ENCODE results near the gene TLR2.

TLR2 gene

DNA sequence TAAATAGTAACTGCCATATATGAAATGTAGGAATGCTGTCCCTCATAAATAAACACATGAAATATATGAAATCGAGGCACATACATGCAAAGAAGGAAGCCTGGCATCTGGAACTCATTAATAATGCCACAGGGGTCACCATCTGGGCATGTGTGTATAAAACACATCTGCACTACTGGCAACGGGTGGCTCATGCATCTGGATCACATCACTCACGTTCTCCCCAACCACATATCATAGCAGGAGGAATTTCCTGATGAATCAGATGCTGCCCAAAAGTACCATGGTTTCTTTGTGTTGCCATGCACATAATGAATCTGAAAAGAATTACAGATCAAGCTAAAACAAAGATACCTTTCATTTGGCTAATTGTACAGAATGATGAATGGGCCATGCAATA, 47.2 kb downstream of the TLR2 start:
- no peak for TF ChIP-seq ZNF274 (IDR thresholded peaks at IDR 0.05; ENCODE audit: low read depth, low read length)
- H3K4me3 ChIP-seq (ENCODE audit: low read length) = no peak overlapping the region

DNA sequence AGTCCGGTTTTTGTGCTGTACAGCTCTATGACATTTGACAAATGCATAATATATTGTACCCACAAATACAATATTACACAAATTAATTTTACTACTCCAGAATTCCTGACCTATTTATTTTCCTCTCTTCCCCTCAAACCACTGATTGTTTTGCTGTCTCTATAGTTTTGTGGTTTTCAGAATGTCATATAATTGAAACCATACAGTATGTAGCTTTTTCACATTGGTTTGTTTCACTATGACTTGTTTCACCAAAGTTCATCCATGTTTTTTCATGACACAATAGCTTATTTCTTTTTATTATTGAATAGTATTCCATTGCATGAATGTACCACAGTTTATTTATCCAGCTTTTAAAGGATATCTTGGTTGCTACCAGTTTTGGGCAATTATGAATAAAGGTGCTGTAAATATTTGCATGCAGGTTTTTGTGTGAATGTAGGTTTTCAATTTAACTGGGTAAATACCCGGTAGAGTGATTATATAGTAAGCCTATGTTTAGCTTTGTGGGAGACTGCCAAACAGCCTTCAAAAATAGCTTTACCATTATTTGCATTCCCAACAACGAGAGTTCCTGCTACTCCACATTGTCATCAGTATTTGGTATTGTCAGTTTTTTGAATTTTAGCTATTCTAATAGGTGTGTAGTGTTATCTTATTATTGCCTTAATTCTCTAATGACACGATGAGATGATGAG, 49.8 kb downstream of the TLR2 start:
- no peak for TF ChIP-seq ZNF274 (IDR thresholded peaks at IDR 0.05; ENCODE audit: low read depth, low read length)
- no peak overlapping the region for H3K4me3 ChIP-seq (ENCODE audit: low read length)

DNA sequence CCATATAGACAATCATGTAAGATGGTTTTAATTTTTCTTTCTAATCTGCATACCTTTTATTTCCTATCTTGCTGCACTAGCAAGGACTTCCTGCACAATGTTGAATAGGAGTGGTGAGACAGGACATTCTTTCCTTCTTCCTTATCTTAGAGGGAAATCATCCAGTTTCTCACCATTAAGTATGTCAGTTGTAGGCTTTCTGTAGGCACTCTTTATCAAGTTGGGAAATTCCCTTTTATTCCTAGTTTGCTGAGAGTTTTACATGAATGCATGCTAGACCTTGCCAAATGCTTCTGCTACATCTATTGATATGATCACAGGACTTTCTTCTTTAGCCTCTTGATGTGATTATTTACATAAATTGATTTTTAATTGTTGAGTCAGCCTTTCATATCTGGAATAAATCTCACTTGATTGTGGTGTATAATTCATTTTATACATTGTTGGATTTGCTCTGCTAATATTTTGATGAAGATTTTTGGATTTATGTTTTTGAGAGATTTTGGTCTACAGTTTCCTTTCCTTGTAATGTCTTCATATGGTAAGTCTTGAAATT, 51.9 kb downstream of the TLR2 start:
- TF ChIP-seq ZNF274 (IDR thresholded peaks at IDR 0.05; ENCODE audit: low read depth, low read length) = no peak

DNA sequence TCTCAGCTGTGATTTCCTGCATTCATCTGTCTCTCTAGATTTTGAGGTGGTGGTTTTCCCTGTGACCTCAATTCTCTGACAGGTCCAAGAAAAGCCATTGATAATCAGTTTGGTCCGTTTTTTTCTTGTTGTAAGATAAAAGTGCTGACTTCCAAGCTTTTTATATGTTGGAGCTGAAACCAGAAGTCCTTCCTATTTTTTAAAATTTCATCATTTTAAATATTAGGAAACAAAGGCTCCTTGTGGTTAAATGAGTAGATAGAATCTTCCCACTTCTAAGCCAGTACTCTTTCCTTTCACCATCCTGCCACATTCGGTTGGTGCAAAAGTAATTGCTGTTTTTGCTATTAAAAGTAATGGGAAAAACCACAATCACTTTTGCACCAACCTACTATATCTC, 57.5 kb downstream of the TLR2 start:
- no peak for TF ChIP-seq ZNF274 (IDR thresholded peaks at IDR 0.05; ENCODE audit: low read depth, low read length)
- no peak overlapping the region for H3K4me3 ChIP-seq (ENCODE audit: low read length)

More for the DNA sequence above, 51.9 kb downstream of the TLR2 start:
- H3K4me3 ChIP-seq (ENCODE audit: low read length) = no peak overlapping the region

DNA sequence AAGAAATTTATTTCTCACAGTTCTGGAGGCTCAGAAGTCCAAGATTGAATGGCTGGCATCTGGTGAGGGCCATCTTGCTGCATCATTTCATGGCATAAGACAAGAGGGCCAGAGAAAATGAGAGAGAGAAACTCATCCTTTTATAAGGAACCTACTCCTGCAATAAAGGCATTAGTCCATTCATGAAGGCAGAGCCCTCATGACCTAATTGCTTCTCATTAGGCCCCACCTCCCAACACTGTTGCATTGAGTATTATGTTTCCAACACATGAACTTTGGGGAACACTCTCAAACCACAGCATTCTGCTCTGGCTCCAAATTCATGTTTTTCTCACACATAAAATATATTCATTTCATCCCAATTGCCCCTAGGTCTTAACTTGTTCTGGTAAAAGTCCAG, 61.6 kb downstream of the TLR2 start:
- H3K4me3 ChIP-seq (ENCODE audit: low read length) = no peak overlapping the region
- no peak for TF ChIP-seq ZNF274 (IDR thresholded peaks at IDR 0.05; ENCODE audit: low read depth, low read length)

- no peak for TF ChIP-seq ZNF274 (IDR thresholded peaks at IDR 0.05; ENCODE audit: low read depth, low read length)
- H3K4me3 ChIP-seq (ENCODE audit: low read length) = no peak overlapping the region
Observed at GRCh38 chr4:153747406-153747955, 63.4 kb downstream of the TLR2 start.

GRCh38 chr4:153748378-153748777, 64.3 kb downstream of the TLR2 start:
- no peak overlapping the region for H3K4me3 ChIP-seq (ENCODE audit: low read length)
- no peak for TF ChIP-seq ZNF274 (IDR thresholded peaks at IDR 0.05; ENCODE audit: low read depth, low read length)

- no peak overlapping the region for H3K4me3 ChIP-seq (ENCODE audit: low read length)
- no peak for TF ChIP-seq ZNF274 (IDR thresholded peaks at IDR 0.05; ENCODE audit: low read depth, low read length)
Observed at GRCh38 chr4:153750197-153750817, 66.2 kb downstream of the TLR2 start.

DNA sequence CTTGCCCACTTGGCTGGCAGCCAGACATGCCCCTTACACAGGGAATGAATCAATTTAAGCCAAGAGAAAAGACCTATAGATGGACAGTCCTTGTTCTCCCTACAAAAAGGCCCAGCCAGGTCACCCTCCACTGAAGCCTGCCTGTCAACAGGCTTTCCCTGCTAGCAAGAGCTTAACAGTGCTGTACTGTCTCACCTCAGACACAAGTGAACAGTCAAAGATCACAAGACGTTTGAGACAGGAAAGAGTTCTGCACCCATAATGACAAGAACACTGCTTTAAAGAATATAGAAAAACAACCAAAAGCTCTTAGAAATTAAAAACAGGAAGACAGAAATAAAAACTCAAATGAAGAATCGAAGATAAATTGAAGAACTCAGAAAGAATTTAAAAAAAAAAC, 71.1 kb downstream of the TLR2 start:
- TF ChIP-seq ZNF274 (IDR thresholded peaks at IDR 0.05; ENCODE audit: low read depth, low read length) = no peak
- H3K4me3 ChIP-seq (ENCODE audit: low read length) = no peak overlapping the region
